Karpas-422 (cell line): ENCODE data around the gene HNRNPM. TPM values are rescaled to one million over a fixed set of nuclear protein-coding genes. Genes with fewer than 3 reads are reported as not detected.

Experiments
- DNase-seq: peaks from one replicate; pipeline ENCODE4 v3.0.0-alpha.2; 2015
- H2AFZ ChIP-seq: fragments of 200-600 bp; sonication (generic); 2 replicates; pipeline ENCODE4 v1.6.1; 2014; ENCODE audit warnings: antibody characterized with exemption, low read length, mixed read lengths
- H3K27ac ChIP-seq: fragments of 200-600 bp; sonication (generic); 2 replicates; pipeline ENCODE4 v1.5.1; 2014; ENCODE audit warnings: mild to moderate bottlenecking, low read length, moderate library complexity
- H3K27me3 ChIP-seq: fragments of 200-600 bp; sonication (generic); 2 replicates; pipeline ENCODE4 v1.6.1; 2014; ENCODE audit warnings: low read length, mixed read lengths
- H3K36me3 ChIP-seq: fragments of 200-600 bp; sonication (generic); 2 replicates; pipeline ENCODE4 v1.6.1; 2014; ENCODE audit warnings: low read length, mixed read lengths; ENCODE audit not compliant: insufficient read depth
- H3K4me1 ChIP-seq: fragments of 200-600 bp; sonication (generic); 2 replicates; pipeline ENCODE4 v1.6.1; 2014; ENCODE audit warnings: mild to moderate bottlenecking, low read length, mixed read lengths
- H3K4me2 ChIP-seq: fragments of 200-600 bp; sonication (generic); 2 replicates; pipeline ENCODE4 v1.6.1; 2014; ENCODE audit warnings: low read length, low read depth, mild to moderate bottlenecking; ENCODE audit not compliant: poor library complexity, severe bottlenecking
- H3K4me3 ChIP-seq: fragments of 200-600 bp; sonication (generic); 2 replicates; pipeline ENCODE4 v1.5.1; 2014; ENCODE audit warnings: mild to moderate bottlenecking, antibody characterized with exemption, low read length, mixed read lengths
- H3K79me2 ChIP-seq: fragments of 200-600 bp; sonication (generic); 2 replicates; pipeline ENCODE4 v1.6.1; 2014; ENCODE audit warnings: mild to moderate bottlenecking, low read length, mixed read lengths
- H3K9ac ChIP-seq: fragments of 200-600 bp; sonication (generic); 2 replicates; pipeline ENCODE4 v1.6.0; 2014; ENCODE audit warnings: low read length
- H3K9me2 ChIP-seq: fragments of 200-600 bp; sonication (generic), shearing (Covaris generic); replicated peaks from 2 replicates; pipeline ENCODE4 v1.6.0; 2014; ENCODE audit warnings: mild to moderate bottlenecking, low read length, moderate library complexity; ENCODE audit not compliant: insufficient read depth
- H3K9me3 ChIP-seq: fragments of 300-700, 200-600 bp; sonication (generic); 2 replicates; pipeline ENCODE4 v1.6.1; 2014; ENCODE audit warnings: low read length, mixed read lengths
- H4K20me1 ChIP-seq: fragments of 200-600 bp; sonication (generic); 2 replicates; pipeline ENCODE4 v1.6.1; 2014; ENCODE audit warnings: mild to moderate bottlenecking, antibody characterized with exemption, low read length, low read depth; ENCODE audit not compliant: insufficient read depth
- total RNA-seq: library from RNA; depleted of rRNA; stranded (reverse); fragments of >200 nt; shearing (Covaris generic); gene quantifications from 2 replicates; pipeline ENCODE4 v1.2.3, GENCODE V29; 2014; ENCODE audit warnings: low replicate concordance

The HNRNPM gene
- total RNA-seq, 1 experiment from 2014 or later: 34.4 TPM

DNA sequence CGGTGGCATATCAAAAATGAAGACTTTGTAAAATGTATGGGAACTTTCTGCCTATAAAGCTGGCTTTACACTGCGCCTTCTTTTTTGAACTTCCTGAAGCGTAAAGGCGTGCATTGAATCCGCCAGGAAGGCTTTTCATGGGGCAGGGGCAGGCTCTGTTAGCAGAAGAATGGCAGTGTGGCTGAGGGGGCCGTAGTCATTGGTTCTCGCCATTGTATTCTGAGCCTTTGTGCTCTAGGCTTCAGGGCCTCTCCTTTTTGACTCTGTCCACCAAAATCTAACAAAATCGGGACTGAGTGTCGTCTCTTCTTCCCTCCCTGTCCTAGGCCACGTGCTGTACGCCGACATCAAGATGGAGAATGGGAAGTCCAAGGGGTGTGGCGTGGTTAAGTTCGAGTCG lies 43.6 kb downstream of the HNRNPM start:
- peaks cover 3% of the 10 kb centered on the region; the same call in 1 of the 2 replicates for H3K36me3 ChIP-seq
- H3K9ac ChIP-seq: no peak overlapping the region
- H3K27ac ChIP-seq: no peak overlapping the region
- no peak overlapping the region for H2AFZ ChIP-seq
- H3K9me3 ChIP-seq: no peaks in the 10 kb centered on the region
- H4K20me1 ChIP-seq: peaks cover 12% of the 10 kb centered on the region
- DNase-seq: no peak
- 0 out of 2 replicates have a peak, but pooled peaks cover 4% of the 10 kb centered on the region for H3K79me2 ChIP-seq
- H3K4me2 ChIP-seq: no peak overlapping the region
- H3K27me3 ChIP-seq: no peaks in the 10 kb centered on the region
- H3K4me1 ChIP-seq: no peaks in the 10 kb centered on the region
- H3K4me3 ChIP-seq: no peak overlapping the region
- no peaks in the 10 kb centered on the region for H3K9me2 ChIP-seq

DNA sequence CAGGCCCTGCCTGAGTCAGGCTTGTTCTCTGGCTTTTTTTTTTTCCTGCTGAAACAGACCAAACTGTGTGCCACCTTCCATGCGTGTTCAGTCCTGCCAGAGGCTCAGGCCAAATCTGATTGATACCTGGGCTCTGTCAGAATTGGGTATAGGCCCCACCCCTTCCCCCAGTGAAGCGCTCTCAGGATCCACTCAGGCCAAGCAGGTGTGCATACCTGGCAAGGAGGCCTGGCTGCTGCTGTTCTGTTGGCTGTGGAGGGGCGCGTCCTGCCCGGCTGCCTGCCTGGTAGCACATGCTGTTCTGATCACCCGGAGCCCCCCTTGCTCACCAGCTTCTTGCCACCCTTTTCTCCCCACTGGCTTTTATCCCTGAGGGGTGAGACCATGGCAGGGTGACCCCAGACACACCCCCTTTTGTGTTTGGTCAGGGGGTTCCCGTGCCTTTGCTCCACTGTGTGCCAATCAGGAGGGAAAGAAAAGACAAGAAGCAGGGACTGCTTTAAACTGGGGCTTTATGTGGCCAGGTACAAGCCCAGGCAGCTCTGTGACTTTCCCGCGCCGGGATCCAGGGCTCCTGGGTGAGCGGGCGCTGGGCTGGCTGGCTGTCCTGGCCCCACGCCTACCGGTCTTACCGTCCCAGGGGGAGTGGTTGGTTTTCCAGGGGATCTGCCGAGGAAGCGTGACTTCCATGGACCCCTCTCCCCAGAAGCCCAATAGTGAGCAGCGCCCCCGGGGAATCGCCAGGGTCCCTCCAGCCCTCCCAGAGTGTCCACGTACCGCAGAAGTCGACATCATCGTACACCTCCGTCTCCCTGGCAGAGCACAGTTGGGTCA lies 45.0 kb downstream of the HNRNPM start:
- no peak overlapping the region for H2AFZ ChIP-seq
- no peaks in the 10 kb centered on the region for H3K9me3 ChIP-seq
- H3K9me2 ChIP-seq: no peaks in the 10 kb centered on the region
- peaks cover 9% of the 10 kb centered on the region; the same call in 1 of the 2 replicates for H4K20me1 ChIP-seq
- no peak overlapping the region for H3K4me2 ChIP-seq
- no peaks in the 10 kb centered on the region for H3K27me3 ChIP-seq
- no peak overlapping the region for H3K9ac ChIP-seq
- H3K4me1 ChIP-seq: no peaks in the 10 kb centered on the region
- 0 out of 2 replicates have a peak, but pooled peaks cover 4% of the 10 kb centered on the region for H3K79me2 ChIP-seq
- H3K4me3 ChIP-seq: no peak overlapping the region
- no peak for DNase-seq
- no peaks in the 10 kb centered on the region for H3K36me3 ChIP-seq
- H3K27ac ChIP-seq: no peak overlapping the region

- Histone ChIP-seq H3K27ac (no peak overlapping the region), H2AFZ (no peak overlapping the region), H3K79me2 (no peaks in the 10 kb centered on the region), H3K36me3 (no peaks in the 10 kb centered on the region), H3K9me3 (no peaks in the 10 kb centered on the region), H3K27me3 (no peaks in the 10 kb centered on the region), H3K4me3 (no peak overlapping the region), H4K20me1 (peaks cover 3% of the 10 kb centered on the region; the same call in 1 of the 2 replicates), H3K9me2 (no peaks in the 10 kb centered on the region), H3K4me2 (no peak overlapping the region), H3K9ac (no peak overlapping the region), H3K4me1 (no peaks in the 10 kb centered on the region)
- no peak for DNase-seq
Observed at GRCh38 chr19:8490395-8490760, 45.6 kb downstream of the HNRNPM start.

DNA sequence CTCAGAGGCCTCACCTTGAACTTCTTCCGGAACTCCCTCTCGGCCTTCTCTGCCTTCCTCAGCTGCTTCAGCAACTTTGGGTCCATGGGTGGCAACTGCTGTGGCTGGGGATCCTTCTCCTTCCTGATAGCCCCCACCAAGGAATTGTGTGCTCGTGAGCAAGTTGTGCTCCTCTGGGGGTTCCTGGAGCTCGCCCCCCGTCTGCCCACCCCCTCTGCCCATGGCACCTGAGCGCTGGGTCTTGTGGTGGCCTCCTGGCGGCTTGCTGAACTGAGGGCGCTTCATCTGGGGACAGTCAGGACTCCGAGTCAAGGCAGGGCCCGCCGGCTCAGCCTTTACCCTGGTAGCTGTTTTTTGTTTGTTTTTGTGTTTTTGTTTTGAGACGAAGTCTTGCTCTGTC lies 46.1 kb downstream of the HNRNPM start:
- no peak overlapping the region for H3K4me3 ChIP-seq
- no peaks in the 10 kb centered on the region for H4K20me1 ChIP-seq
- DNase-seq: no peak
- H3K9me3 ChIP-seq: no peaks in the 10 kb centered on the region
- no peaks in the 10 kb centered on the region for H3K36me3 ChIP-seq
- no peak overlapping the region for H3K4me2 ChIP-seq
- H3K79me2 ChIP-seq: no peaks in the 10 kb centered on the region
- no peak overlapping the region for H2AFZ ChIP-seq
- H3K4me1 ChIP-seq: no peaks in the 10 kb centered on the region
- H3K27me3 ChIP-seq: no peaks in the 10 kb centered on the region
- H3K9me2 ChIP-seq: no peaks in the 10 kb centered on the region
- no peak overlapping the region for H3K9ac ChIP-seq
- H3K27ac ChIP-seq: no peak overlapping the region

- Histone ChIP-seq H3K4me2 (no peak overlapping the region), H3K9me2 (no peaks in the 10 kb centered on the region), H4K20me1 (no peaks in the 10 kb centered on the region), H3K9ac (no peak overlapping the region), H3K27ac (no peak overlapping the region), H3K4me3 (no peak overlapping the region), H3K9me3 (no peaks in the 10 kb centered on the region), H2AFZ (no peak overlapping the region), H3K4me1 (no peaks in the 10 kb centered on the region), H3K36me3 (no peaks in the 10 kb centered on the region), H3K27me3 (no peaks in the 10 kb centered on the region), H3K79me2 (no peaks in the 10 kb centered on the region)
- DNase-seq: peak; percentile 51
Observed at GRCh38 chr19:8491574-8491973, 46.8 kb downstream of the HNRNPM start.

GRCh38 chr19:8494158-8494557 lies 49.4 kb downstream of the HNRNPM start:
- no peak overlapping the region for H3K4me2 ChIP-seq

GRCh38 chr19:8498295-8498694 lies 53.5 kb downstream of the HNRNPM start:
- Histone ChIP-seq H3K27ac (no peak overlapping the region), H2AFZ (no peak overlapping the region), H3K4me1 (no peaks in the 10 kb centered on the region), H3K4me3 (no peak overlapping the region), H3K4me2 (no peak overlapping the region), H3K36me3 (no peaks in the 10 kb centered on the region), H4K20me1 (no peaks in the 10 kb centered on the region), H3K9ac (no peak overlapping the region), H3K9me3 (no peaks in the 10 kb centered on the region), H3K9me2 (no peaks in the 10 kb centered on the region), H3K79me2 (no peaks in the 10 kb centered on the region), H3K27me3 (no peaks in the 10 kb centered on the region)
- DNase-seq: no peak

More at GRCh38 chr19:8494158-8494557, 49.4 kb downstream of the HNRNPM start:
- Histone ChIP-seq H3K9me2 (no peaks in the 10 kb centered on the region), H3K4me3 (no peak overlapping the region), H3K9me3 (no peaks in the 10 kb centered on the region), H3K4me1 (no peaks in the 10 kb centered on the region), H4K20me1 (no peaks in the 10 kb centered on the region), H3K79me2 (no peaks in the 10 kb centered on the region), H3K27ac (no peak overlapping the region), H2AFZ (no peak overlapping the region), H3K9ac (no peak overlapping the region), H3K27me3 (no peaks in the 10 kb centered on the region), H3K36me3 (no peaks in the 10 kb centered on the region)
- no peak for DNase-seq

- Histone ChIP-seq H2AFZ (no peak overlapping the region), H3K4me1 (no peaks in the 10 kb centered on the region), H3K9me3 (no peaks in the 10 kb centered on the region), H3K36me3 (no peaks in the 10 kb centered on the region), H3K79me2 (no peaks in the 10 kb centered on the region), H3K9me2 (no peaks in the 10 kb centered on the region), H3K27me3 (no peaks in the 10 kb centered on the region), H4K20me1 (no peaks in the 10 kb centered on the region), H3K27ac (no peak overlapping the region), H3K4me2 (no peak overlapping the region), H3K9ac (no peak overlapping the region), H3K4me3 (no peak overlapping the region)
- DNase-seq: no peak
Observed at GRCh38 chr19:8499048-8499833, 54.5 kb downstream of the HNRNPM start.
